H9 (cell line): Measurements from ENCODE around the gene CASK. TPM values are rescaled to one million over a fixed set of nuclear protein-coding genes. Genes with fewer than 3 reads are reported as not detected.
A peak's percentile ranks its signal among the peaks of the same experiment; 100 is the strongest.

ENCODE experiments used
- DNase-seq: peaks from one replicate; pipeline ENCODE4 v3.0.0-alpha.2; 2017
- H2AFZ ChIP-seq: one replicate; pipeline ENCODE4 v1.6.1; 2013; ENCODE audit warnings: mild to moderate bottlenecking, low read length, control low read depth, moderate library complexity
- H2AK5ac ChIP-seq: 2 replicates; pipeline ENCODE4 v1.6.1; 2013; ENCODE audit warnings: low read length, control low read depth, mixed read lengths; ENCODE audit not compliant: insufficient read length
- H2BK120ac ChIP-seq: one replicate; pipeline ENCODE4 v1.6.1; 2013; ENCODE audit warnings: low read depth, mild to moderate bottlenecking, low read length, control low read depth, inconsistent platforms; ENCODE audit not compliant: poor library complexity, severe bottlenecking
- H2BK12ac ChIP-seq: 2 replicates; pipeline ENCODE4 v1.6.1; 2013; ENCODE audit warnings: low read length, control low read depth, mixed read lengths, low read depth; ENCODE audit not compliant: insufficient read length
- H2BK15ac ChIP-seq: 2 replicates; pipeline ENCODE4 v1.6.1; 2013; ENCODE audit warnings: low read depth, low read length, control low read depth
- H2BK20ac ChIP-seq: one replicate; pipeline ENCODE4 v1.6.1; 2013; ENCODE audit warnings: low read depth, mild to moderate bottlenecking, low read length, control low read depth, inconsistent platforms; ENCODE audit not compliant: poor library complexity, severe bottlenecking
- H2BK5ac ChIP-seq: 2 replicates; pipeline ENCODE4 v1.6.1; 2013; ENCODE audit warnings: low read length, control low read depth, mixed read lengths; ENCODE audit not compliant: insufficient read length
- H3K14ac ChIP-seq: 2 replicates; pipeline ENCODE4 v1.6.1; 2013; ENCODE audit warnings: low read length, control low read depth; ENCODE audit not compliant: insufficient read depth
- H3K18ac ChIP-seq: 2 replicates; pipeline ENCODE4 v1.6.1; 2013; ENCODE audit warnings: low read depth, mild to moderate bottlenecking, mixed read lengths, low read length, control low read depth; ENCODE audit not compliant: insufficient read length
- H3K23ac ChIP-seq: 2 replicates; pipeline ENCODE4 v1.6.1; 2013; ENCODE audit warnings: low read length, control low read depth, mixed read lengths, low read depth; ENCODE audit not compliant: insufficient read length
- H3K23me2 ChIP-seq: 2 replicates; pipeline ENCODE4 v1.6.1; 2013; ENCODE audit warnings: low read depth, mild to moderate bottlenecking, mixed read lengths, low read length, control low read depth; ENCODE audit not compliant: insufficient read length, poor library complexity, severe bottlenecking
- H3K27ac ChIP-seq: 2 replicates; pipeline ENCODE4 v1.5.1; 2013; ENCODE audit warnings: low read length, control low read depth, mixed read lengths, low read depth; ENCODE audit not compliant: insufficient read length
- H3K27me3 ChIP-seq: 2 replicates; pipeline ENCODE4 v1.6.1; 2013; ENCODE audit warnings: low read length, control low read depth, inconsistent platforms; ENCODE audit not compliant: insufficient read depth
- H3K4ac ChIP-seq: 2 replicates; pipeline ENCODE4 v1.6.1; 2013; ENCODE audit warnings: low read depth, mild to moderate bottlenecking, control low read depth, inconsistent platforms, low read length, moderate library complexity
- H3K4me1 ChIP-seq: 2 replicates; pipeline ENCODE4 v1.6.1; 2013; ENCODE audit warnings: low read length, control low read depth, inconsistent platforms; ENCODE audit not compliant: insufficient read depth
- H3K4me2 ChIP-seq: 2 replicates; pipeline ENCODE4 v1.6.1; 2013; ENCODE audit warnings: low read length, control low read depth, mixed read lengths; ENCODE audit not compliant: insufficient read length, insufficient read depth
- H3K56ac ChIP-seq: 2 replicates; pipeline ENCODE4 v1.6.1; 2013; ENCODE audit warnings: low read depth, mild to moderate bottlenecking, mixed read lengths, low read length, control low read depth; ENCODE audit not compliant: insufficient read length
- H3K79me1 ChIP-seq: 2 replicates; pipeline ENCODE4 v1.6.1; 2013; ENCODE audit warnings: low read depth, mild to moderate bottlenecking, moderate library complexity, low read length, control low read depth, inconsistent platforms; ENCODE audit not compliant: insufficient read depth, poor library complexity, severe bottlenecking
- H3K79me2 ChIP-seq: 2 replicates; pipeline ENCODE4 v1.6.1; 2013; ENCODE audit warnings: low read length, control low read depth, inconsistent platforms; ENCODE audit not compliant: insufficient read depth
- H3K9ac ChIP-seq: 2 replicates; pipeline ENCODE4 v1.6.1; 2013; ENCODE audit warnings: low read length, control low read depth, mixed read lengths; ENCODE audit not compliant: insufficient read length; ENCODE audit errors: extremely low read depth
- H3K9me3 ChIP-seq: one replicate; pipeline ENCODE4 v1.6.1; 2013; ENCODE audit warnings: low read depth, low read length, inconsistent platforms; ENCODE audit not compliant: control insufficient read depth
- H3T11ph ChIP-seq: one replicate; pipeline ENCODE4 v1.6.1; 2013; ENCODE audit warnings: mild to moderate bottlenecking, low read length, control low read depth, inconsistent platforms
- H4K20me1 ChIP-seq: one replicate; pipeline ENCODE4 v1.6.1; 2013; ENCODE audit not compliant: control insufficient read depth, insufficient read length, insufficient read depth
- H4K5ac ChIP-seq: 2 replicates; pipeline ENCODE4 v1.6.1; 2013; ENCODE audit warnings: low read depth, mild to moderate bottlenecking, mixed read lengths, low read length, control low read depth; ENCODE audit not compliant: insufficient read length
- H4K8ac ChIP-seq: replicated peaks from 2 replicates; pipeline ENCODE4 v1.6.1; 2013; ENCODE audit warnings: low read length, control low read depth, mixed read lengths, low read depth; ENCODE audit not compliant: insufficient read length
- H4K91ac ChIP-seq: 2 replicates; pipeline ENCODE4 v1.6.1; 2013; ENCODE audit warnings: low read depth, mild to moderate bottlenecking, moderate library complexity, mixed read lengths, low read length, control low read depth; ENCODE audit not compliant: insufficient read length
- H3K27ac Mint-ChIP-seq, 3 experiments: 2 replicates in 2 of 3; 3 replicates in 1 of 3; pipeline ENCODE4 v1.8.0; 2020 to 2021; ENCODE audit warnings: mixed read lengths in 3 of 3, mild to moderate bottlenecking in 1 of 3, moderate library complexity in 1 of 3
- H3K27me3 Mint-ChIP-seq: 2 replicates; pipeline ENCODE4 v1.8.0; 2021; ENCODE audit warnings: low read depth, mild to moderate bottlenecking, moderate library complexity, mixed read lengths
- H3K36me3 Mint-ChIP-seq, 3 experiments: 2 replicates in 2 of 3; 3 replicates in 1 of 3; pipeline ENCODE4 v1.8.0; 2020 to 2021; ENCODE audit warnings: low read depth in 3 of 3, mixed read lengths in 3 of 3; ENCODE audit not compliant: insufficient read depth in 1 of 3
- H3K4me1 Mint-ChIP-seq, 2 experiments: 2 replicates each; pipeline ENCODE4 v1.8.0; 2020; ENCODE audit warnings: mixed read lengths in 2 of 2
- H3K4me3 Mint-ChIP-seq, 2 experiments: 2 replicates in 1 of 2; 3 replicates in 1 of 2; pipeline ENCODE4 v1.8.0; 2020 to 2021; ENCODE audit warnings: mild to moderate bottlenecking in 2 of 2, mixed read lengths in 2 of 2, moderate library complexity in 1 of 2
- H3K9me3 Mint-ChIP-seq, 2 experiments: 2 replicates in 1 of 2; 3 replicates in 1 of 2; pipeline ENCODE4 v1.8.0; 2020; ENCODE audit warnings: mild to moderate bottlenecking in 2 of 2, mixed read lengths in 2 of 2, moderate library complexity in 1 of 2
- WGBS: extraction: QIAGEN DNeasy Blood & Tissue Kit; methylation state at CpG from one replicate; pipeline ENCODE4 v1.1.7; 2013; ENCODE audit warnings: missing lambda C conversion rate, low lambda C conversion rate, mixed read lengths; ENCODE audit not compliant: insufficient read length; ENCODE audit errors: extremely low coverage; 5-methylcytosine and 5-hydroxymethylcytosine counted together
- total RNA-seq: library from RNA; stranded (reverse); gene quantifications from 2 replicates; pipeline ENCODE4 v1.2.1, GENCODE V29; 2021
- TF ChIP-seq, protein P1 (sequence below): fragments of 200-600 bp; sonication (generic); conservative IDR thresholded peaks from 3 replicates; pipeline ENCODE4 v1.8.0; 2021; ENCODE audit warnings: antibody characterized with exemption, mild to moderate bottlenecking

The CASK gene
- total RNA-seq, 1 experiment from 2014 or later, result 44.1 TPM

DNA sequence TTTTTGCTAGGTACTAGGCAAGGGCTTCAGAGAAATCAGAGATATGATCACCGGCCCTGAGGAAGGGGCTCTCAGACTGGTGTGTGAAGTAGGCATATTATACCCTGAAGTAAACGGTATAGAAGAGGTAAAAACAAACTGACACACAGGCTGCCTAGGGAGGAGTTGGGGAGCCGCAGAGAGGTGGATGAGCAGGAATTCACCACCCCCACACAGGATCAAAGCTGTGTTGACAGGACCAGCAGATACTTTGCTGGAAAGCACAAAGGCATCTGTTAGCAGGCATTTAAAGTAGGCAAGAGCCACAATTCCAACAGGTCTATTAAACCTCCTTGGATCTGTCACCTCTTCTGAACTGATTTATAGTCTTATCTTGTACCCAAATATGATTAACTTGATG is 306.4 kb downstream of the CASK start:
- no peak overlapping the region for H2BK5ac ChIP-seq
- no peaks in the 10 kb centered on the region for H3K9me3 ChIP-seq
- Mint-ChIP-seq H3K36me3 (peaks cover 0 to 4% (median 2%) of the 10 kb centered on the region in 3 experiments; a peak in 5 of 7 replicates), H3K4me1 (peaks cover 6% of the 10 kb centered on the region in 2 experiments; a peak in 3 of 4 replicates), H3K27me3 (no peaks in the 10 kb centered on the region; the same call in 1 of the 2 replicates), H3K27ac (peak overlapping the region in 1 of 3 experiments; percentile 52; a peak in 1 of 7 replicates), H3K4me3 (no peak overlapping the region), H3K9me3 (peaks cover 31 to 40% of the 10 kb centered on the region in 2 experiments)
- no peaks in the 10 kb centered on the region for H4K20me1 ChIP-seq
- H3K4ac ChIP-seq, result no peak overlapping the region
- no peaks in the 10 kb centered on the region for H3K79me1 ChIP-seq
- H2BK120ac ChIP-seq, result no peak overlapping the region
- TF ChIP-seq, protein P1, sequence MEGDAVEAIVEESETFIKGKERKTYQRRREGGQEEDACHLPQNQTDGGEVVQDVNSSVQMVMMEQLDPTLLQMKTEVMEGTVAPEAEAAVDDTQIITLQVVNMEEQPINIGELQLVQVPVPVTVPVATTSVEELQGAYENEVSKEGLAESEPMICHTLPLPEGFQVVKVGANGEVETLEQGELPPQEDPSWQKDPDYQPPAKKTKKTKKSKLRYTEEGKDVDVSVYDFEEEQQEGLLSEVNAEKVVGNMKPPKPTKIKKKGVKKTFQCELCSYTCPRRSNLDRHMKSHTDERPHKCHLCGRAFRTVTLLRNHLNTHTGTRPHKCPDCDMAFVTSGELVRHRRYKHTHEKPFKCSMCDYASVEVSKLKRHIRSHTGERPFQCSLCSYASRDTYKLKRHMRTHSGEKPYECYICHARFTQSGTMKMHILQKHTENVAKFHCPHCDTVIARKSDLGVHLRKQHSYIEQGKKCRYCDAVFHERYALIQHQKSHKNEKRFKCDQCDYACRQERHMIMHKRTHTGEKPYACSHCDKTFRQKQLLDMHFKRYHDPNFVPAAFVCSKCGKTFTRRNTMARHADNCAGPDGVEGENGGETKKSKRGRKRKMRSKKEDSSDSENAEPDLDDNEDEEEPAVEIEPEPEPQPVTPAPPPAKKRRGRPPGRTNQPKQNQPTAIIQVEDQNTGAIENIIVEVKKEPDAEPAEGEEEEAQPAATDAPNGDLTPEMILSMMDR, result no peak
- H3K4me1 ChIP-seq, result peaks cover 3% of the 10 kb centered on the region; the same call in 1 of the 2 replicates
- H2AK5ac ChIP-seq, result no peak overlapping the region
- no peak overlapping the region for H4K91ac ChIP-seq
- no peak overlapping the region for H3K56ac ChIP-seq
- H4K5ac ChIP-seq, result no peak overlapping the region
- no peaks in the 10 kb centered on the region for H3K27me3 ChIP-seq
- H3K9ac ChIP-seq, result no peak overlapping the region
- no CpG with 5 or more reads among the region's 3 CpGs for WGBS
- H2BK15ac ChIP-seq, result no peak overlapping the region
- H2BK20ac ChIP-seq, result no peak overlapping the region
- DNase-seq, result no peak
- H4K8ac ChIP-seq, result no peak overlapping the region
- H2BK12ac ChIP-seq, result no peak overlapping the region
- H3K18ac ChIP-seq, result no peak overlapping the region
- H3T11ph ChIP-seq, result no peak overlapping the region
- no peak overlapping the region for H3K4me2 ChIP-seq
- H3K27ac ChIP-seq, result no peak overlapping the region
- H3K23me2 ChIP-seq, result no peaks in the 10 kb centered on the region
- H2AFZ ChIP-seq, result no peak overlapping the region
- no peak overlapping the region for H3K14ac ChIP-seq
- no peak overlapping the region for H3K23ac ChIP-seq
- no peaks in the 10 kb centered on the region; the same call in 1 of the 2 replicates for H3K79me2 ChIP-seq
